Ascending aorta (tissue), 2 donors: ENCODE data around the gene KDM3A. TPM values are rescaled to one million over a fixed set of nuclear protein-coding genes. Genes with fewer than 3 reads are reported as not detected.
A peak's percentile ranks its signal among the peaks of the same experiment; 100 is the strongest.
"Not testable (repeated sequence)": the region's sequence is repeated elsewhere in the genome, so short reads cannot be mapped to it uniquely, and the experiment has no call there.

ENCODE experiments used
- DNase-seq, 2 donors: peaks; one replicate each; pipeline ENCODE4 v3.0.0-alpha.2; 2019; ENCODE audit warnings: low spot score in 2 of 2
- H3K27ac ChIP-seq, 2 donors: fragments of 200-600 bp; sonication (generic); one replicate each; pipeline ENCODE4 v1.5.1; 2016 to 2017; ENCODE audit warnings: mild to moderate bottlenecking in 1 of 2
- H3K27me3 ChIP-seq: fragments of 200-600 bp; sonication (generic); one replicate; pipeline ENCODE4 v1.5.1; 2017
- H3K36me3 ChIP-seq, 2 donors: fragments of 200-600 bp; sonication (generic); one replicate each; pipeline ENCODE4 v1.5.1; 2016
- H3K4me1 ChIP-seq, 2 donors: fragments of 200-600 bp; sonication (generic); one replicate each; pipeline ENCODE4 v1.5.1; 2016 to 2017; ENCODE audit warnings: mild to moderate bottlenecking in 1 of 2
- H3K4me3 ChIP-seq, 2 donors: fragments of 200-600 bp; sonication (generic); one replicate each; pipeline ENCODE4 v1.5.1; 2016 to 2017; ENCODE audit warnings: mild to moderate bottlenecking in 1 of 2
- H3K9me3 ChIP-seq, 2 donors: fragments of 200-600 bp; sonication (generic); one replicate each; pipeline ENCODE4 v1.5.1; 2016
- CTCF ChIP-seq, 3 experiments: fragments of 200-600 bp in 2 of 3; fragments of 450-650 bp in 1 of 3; sonication (generic) in 2 of 3; IDR thresholded peaks; one replicate each; pipeline ENCODE4 v1.5.1; 2016 to 2019; ENCODE audit warnings: antibody characterized with exemption in 3 of 3, mild to moderate bottlenecking in 1 of 3, moderate library complexity in 1 of 3
- intact Hi-C: fragments of 100-400 bp; cut with DNase I; formaldehyde crosslinking; loops from one replicate; pipeline ENCODE4 v1.15.1; 2023
- total RNA-seq: library from RNA; depleted of rRNA; stranded (reverse); fragments of >200 nt; gene quantifications from one replicate; pipeline ENCODE4 v1.1.0, GENCODE V29; 2016

KDM3A gene
- total RNA-seq, 1 donor from 2014 or later = 18.4 TPM

GRCh38 chr2:86490245-86490644 is 49.1 kb downstream of the KDM3A start:
- DNase-seq = no peak
- Histone ChIP-seq H3K36me3 (peaks cover 67 to 90% of the 10 kb centered on the region in 2 donors), H3K4me1 (peaks cover 0 to 11% of the 10 kb centered on the region in 2 donors), H3K9me3 (no peaks in the 10 kb centered on the region), H3K27me3 (no peaks in the 10 kb centered on the region), H3K4me3 (no peak overlapping the region), H3K27ac (peak overlapping the region; percentile 5 to 47)
- TF ChIP-seq CTCF (IDR thresholded peaks at IDR 0.05) = no peak
- intact Hi-C loops = no loop called here

GRCh38 chr2:86491088-86491487 is 49.9 kb downstream of the KDM3A start:
- peaks cover 0 to 8% of the 10 kb centered on the region in 2 donors for H3K4me1 ChIP-seq
- DNase-seq = no peak
- peaks cover 67 to 90% of the 10 kb centered on the region in 2 donors for H3K36me3 ChIP-seq
- no peak for TF ChIP-seq CTCF (IDR thresholded peaks at IDR 0.05)
- H3K27ac ChIP-seq = peak overlapping the region; percentile 43 to 47
- no peaks in the 10 kb centered on the region for H3K9me3 ChIP-seq
- H3K27me3 ChIP-seq = no peaks in the 10 kb centered on the region
- H3K4me3 ChIP-seq = no peak overlapping the region
- intact Hi-C loops = no loop called here

GRCh38 chr2:86492048-86492453 is 50.9 kb downstream of the KDM3A start:
- no peak for TF ChIP-seq CTCF (IDR thresholded peaks at IDR 0.05)
- Histone ChIP-seq H3K4me1 (peaks cover 0 to 7% of the 10 kb centered on the region in 2 donors), H3K4me3 (no peak overlapping the region), H3K36me3 (peaks cover 59 to 91% of the 10 kb centered on the region in 2 donors), H3K27ac (peak overlapping the region in 1 of 2 donors; percentile 47), H3K27me3 (no peaks in the 10 kb centered on the region), H3K9me3 (no peaks in the 10 kb centered on the region)
- intact Hi-C loops = no loop called here
- DNase-seq = no peak

- H3K4me3 ChIP-seq, H3K27me3 ChIP-seq, DNase-seq, H3K4me1 ChIP-seq, intact Hi-C loops: not testable (repeated sequence)
- Histone ChIP-seq H3K36me3 (peaks cover 54 to 91% of the 10 kb centered on the region in 2 donors), H3K9me3 (peaks cover 0 to 12% of the 10 kb centered on the region in 2 donors), H3K27ac (peak overlapping the region in 1 of 2 donors; percentile 9)
These were observed 55.2 kb downstream of the KDM3A start for GRCh38 chr2:86496391-86496790.

GRCh38 chr2:86498468-86499260 is 57.5 kb downstream of the KDM3A start:
- H3K27ac ChIP-seq = no peak overlapping the region
- intact Hi-C loops = no loop called here
- no peak for TF ChIP-seq CTCF (IDR thresholded peaks at IDR 0.05)
- H3K36me3 ChIP-seq = peaks cover 54 to 93% of the 10 kb centered on the region in 2 donors
- H3K4me1 ChIP-seq = no peaks in the 10 kb centered on the region
- H3K9me3 ChIP-seq = peaks cover 0 to 12% of the 10 kb centered on the region in 2 donors
- H3K4me3 ChIP-seq = no peak overlapping the region
- H3K27me3 ChIP-seq = no peaks in the 10 kb centered on the region
- DNase-seq = no peak

GRCh38 chr2:86499326-86499725 is 58.2 kb downstream of the KDM3A start:
- intact Hi-C loops = no loop called here
- Histone ChIP-seq H3K27ac (no peak overlapping the region), H3K4me3 (no peak overlapping the region), H3K9me3 (peaks cover 0 to 12% of the 10 kb centered on the region in 2 donors), H3K36me3 (peaks cover 56 to 93% of the 10 kb centered on the region in 2 donors), H3K4me1 (no peaks in the 10 kb centered on the region), H3K27me3 (no peaks in the 10 kb centered on the region)
- no peak for TF ChIP-seq CTCF (IDR thresholded peaks at IDR 0.05)
- DNase-seq = no peak
